PC-9 (cell line): ENCODE results near the gene CDPF1.

Experiments
- EZH2 ChIP-seq: fragments of 200-600 bp; sonication (generic); IDR thresholded peaks from 2 replicates; pipeline ENCODE4 v1.8.0; 2017; ENCODE audit warnings: antibody characterized with exemption, low read depth
- TF ChIP-seq, protein P1 (sequence below): fragments of 200-600 bp; sonication (generic); conservative IDR thresholded peaks from 2 replicates; pipeline ENCODE4 v1.6.1; 2017; ENCODE audit warnings: mixed run types, antibody characterized with exemption, mild to moderate bottlenecking, moderate library complexity

DNA sequence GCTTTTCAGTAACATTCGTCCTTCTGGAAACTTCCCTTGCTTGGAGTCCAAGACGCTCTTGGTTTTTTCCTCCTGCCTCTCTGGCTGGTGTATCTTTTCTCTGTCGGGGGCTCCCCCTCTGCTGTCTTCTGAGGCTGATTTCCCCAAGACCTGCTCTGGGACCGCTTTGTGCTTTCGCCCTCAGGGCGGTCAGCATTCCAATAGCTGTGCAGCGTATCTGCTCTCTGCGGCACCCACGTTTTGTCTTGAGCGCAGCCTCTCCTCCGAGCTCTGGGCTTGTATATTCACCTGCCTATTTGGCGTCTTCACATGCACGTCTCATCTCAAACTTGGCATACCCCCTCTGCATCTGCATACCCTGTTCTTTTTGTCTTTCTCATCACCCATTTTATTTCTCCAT, 49.0 kb upstream of the CDPF1 start:
- TF ChIP-seq EZH2 = no peak
- TF ChIP-seq, protein P1, sequence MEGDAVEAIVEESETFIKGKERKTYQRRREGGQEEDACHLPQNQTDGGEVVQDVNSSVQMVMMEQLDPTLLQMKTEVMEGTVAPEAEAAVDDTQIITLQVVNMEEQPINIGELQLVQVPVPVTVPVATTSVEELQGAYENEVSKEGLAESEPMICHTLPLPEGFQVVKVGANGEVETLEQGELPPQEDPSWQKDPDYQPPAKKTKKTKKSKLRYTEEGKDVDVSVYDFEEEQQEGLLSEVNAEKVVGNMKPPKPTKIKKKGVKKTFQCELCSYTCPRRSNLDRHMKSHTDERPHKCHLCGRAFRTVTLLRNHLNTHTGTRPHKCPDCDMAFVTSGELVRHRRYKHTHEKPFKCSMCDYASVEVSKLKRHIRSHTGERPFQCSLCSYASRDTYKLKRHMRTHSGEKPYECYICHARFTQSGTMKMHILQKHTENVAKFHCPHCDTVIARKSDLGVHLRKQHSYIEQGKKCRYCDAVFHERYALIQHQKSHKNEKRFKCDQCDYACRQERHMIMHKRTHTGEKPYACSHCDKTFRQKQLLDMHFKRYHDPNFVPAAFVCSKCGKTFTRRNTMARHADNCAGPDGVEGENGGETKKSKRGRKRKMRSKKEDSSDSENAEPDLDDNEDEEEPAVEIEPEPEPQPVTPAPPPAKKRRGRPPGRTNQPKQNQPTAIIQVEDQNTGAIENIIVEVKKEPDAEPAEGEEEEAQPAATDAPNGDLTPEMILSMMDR = no peak
